Left ventricle myocardium superior (tissue), 1 donor: ENCODE measurements around the gene BSN. TPM values are rescaled to one million over a fixed set of nuclear protein-coding genes. Genes with fewer than 3 reads are reported as not detected.

Experiments used
- ATAC-seq: fragments of 200-7000 bp; cut with Tn5 transposase; one replicate; pipeline ENCODE4 v1.9.1; 2020; ENCODE audit warnings: mild to moderate bottlenecking, moderate library complexity
- DNase-seq: peaks from one replicate; pipeline ENCODE4 v3.0.0-alpha.2; 2020
- intact Hi-C: fragments of 100-400 bp; cut with micrococcal nuclease; formaldehyde crosslinking; loops from one replicate; pipeline ENCODE4 v1.11.0; 2022
- total RNA-seq: library from RNA; stranded (reverse); fragmentation: NEBNext Ultra II Directional; extraction: Animal tissue kit (Norgen Biotek cat#: 25700); gene quantifications from one replicate; pipeline ENCODE4 v1.2.1, GENCODE V29; 2021
- donor health status: DM: no; HTN: yes; CAD: no; lungs with severe emphysema.

BSN gene
- total RNA-seq, 1 donor from 2014 or later: 0.30 TPM

- no peak for ATAC-seq
- intact Hi-C loops: no loop called here
Observed at GRCh38 chr3:49648354-49649019, 94.2 kb downstream of the BSN start.

GRCh38 chr3:49649576-49649975, 95.3 kb downstream of the BSN start:
- no peak for DNase-seq
- intact Hi-C loops: no loop called here
- ATAC-seq: no peak

More at GRCh38 chr3:49648354-49649019, 94.2 kb downstream of the BSN start:
- DNase-seq: no peak

- intact Hi-C loops: no loop called here
- no peak for ATAC-seq
Observed at GRCh38 chr3:49650177-49650576, 95.9 kb downstream of the BSN start.

GRCh38 chr3:49650637-49651036, 96.4 kb downstream of the BSN start:
- no peak for ATAC-seq
- intact Hi-C loops: no loop called here
- DNase-seq: no peak

More at GRCh38 chr3:49650177-49650576, 95.9 kb downstream of the BSN start:
- DNase-seq: no peak

- no peak for ATAC-seq
- no peak for DNase-seq
- intact Hi-C loops: no loop called here
Observed at GRCh38 chr3:49652218-49652902, 98.1 kb downstream of the BSN start.

GRCh38 chr3:49652903-49653415, 98.7 kb downstream of the BSN start:
- ATAC-seq (no peak), DNase-seq (no peak)
- intact Hi-C loops: no loop called here

GRCh38 chr3:49653621-49654020, 99.3 kb downstream of the BSN start:
- DNase-seq (no peak), ATAC-seq (no peak)
- intact Hi-C loops: no loop called here

- intact Hi-C loops: no loop called here
- no peak for ATAC-seq
- no peak for DNase-seq
Observed at GRCh38 chr3:49654176-49654825, 100.0 kb downstream of the BSN start.

- no peak for ATAC-seq
- intact Hi-C loops: no loop called here
- DNase-seq: no peak
Observed at GRCh38 chr3:49654955-49655556, 100.8 kb downstream of the BSN start.

GRCh38 chr3:49655731-49656285, 101.5 kb downstream of the BSN start:
- intact Hi-C loops: no loop called here
- ATAC-seq: no peak
- no peak for DNase-seq

- no peak for ATAC-seq
- intact Hi-C loops: no loop called here
- DNase-seq: no peak
Observed at GRCh38 chr3:49656541-49657112, 102.3 kb downstream of the BSN start.

GRCh38 chr3:49657208-49657915, 103.1 kb downstream of the BSN start:
- no peak for DNase-seq
- ATAC-seq: no peak

GRCh38 chr3:49658711-49659110, 104.4 kb downstream of the BSN start:
- ATAC-seq: no peak
- DNase-seq: no peak
- intact Hi-C loops: no loop called here

More at GRCh38 chr3:49657208-49657915, 103.1 kb downstream of the BSN start:
- intact Hi-C loops: no loop called here

- DNase-seq (no peak), ATAC-seq (no peak)
- intact Hi-C loops: no loop called here
Observed at GRCh38 chr3:49659756-49660155, 105.5 kb downstream of the BSN start.

- ATAC-seq: no peak
- intact Hi-C loops: no loop called here
- no peak for DNase-seq
Observed at GRCh38 chr3:49661281-49661680, 107.0 kb downstream of the BSN start.

- ATAC-seq (no peak), DNase-seq (no peak)
- intact Hi-C loops: no loop called here
Observed at GRCh38 chr3:49662021-49662420, 107.7 kb downstream of the BSN start.

- DNase-seq (no peak), ATAC-seq (no peak)
- intact Hi-C loops: no loop called here
Observed at GRCh38 chr3:49662720-49663413, 108.6 kb downstream of the BSN start.

GRCh38 chr3:49663831-49664230, 109.6 kb downstream of the BSN start:
- intact Hi-C loops: no loop called here
- ATAC-seq (no peak), DNase-seq (no peak)
